Measurements from ENCODE around the gene ENPEP. TPM values are rescaled to one million over a fixed set of nuclear protein-coding genes. Genes with fewer than 3 reads are reported as not detected.
"Not testable (repeated sequence)": the region's sequence is repeated elsewhere in the genome, so short reads cannot be mapped to it uniquely, and the experiment has no call there.

The ENPEP gene
- total RNA-seq, 4 donors from 2014 or later = 7.5 to 30.3 (median 15.7) TPM

GRCh38 chr4:110540581-110540980 lies 64.6 kb downstream of the ENPEP start:
- no peak for DNase-seq (ENCODE audit: low spot score)
- TF ChIP-seq CTCF (IDR thresholded peaks at IDR 0.05) = no peak
- peak; percentile 44 for ATAC-seq (ENCODE audit: low FRiP score)

DNA sequence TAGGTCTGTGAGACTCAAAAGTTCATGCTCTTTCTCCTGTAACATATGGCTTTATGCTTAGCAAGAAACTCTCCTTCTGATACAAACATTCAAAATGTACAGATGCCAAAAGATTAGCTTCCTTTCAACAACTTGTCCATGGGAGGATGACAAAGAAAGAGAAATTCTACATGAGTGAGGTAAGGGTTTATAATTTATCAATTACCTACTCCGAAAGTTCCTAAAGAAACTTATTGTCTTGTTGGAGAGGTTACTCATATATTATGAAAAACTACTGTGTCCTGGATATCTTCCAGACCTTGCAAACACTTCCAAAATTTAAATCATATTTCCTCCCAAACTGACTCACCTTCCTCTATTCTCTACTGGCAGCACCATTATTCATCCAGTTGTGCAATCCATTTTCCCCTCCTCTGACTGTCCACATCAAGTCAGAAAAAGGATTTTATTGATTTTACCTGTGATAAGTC lies 65.1 kb downstream of the ENPEP start:
- TF ChIP-seq CTCF (IDR thresholded peaks at IDR 0.05) = no peak
- ATAC-seq (ENCODE audit: low FRiP score) = peak; percentile 76
- DNase-seq (ENCODE audit: low spot score) = no peak

DNA sequence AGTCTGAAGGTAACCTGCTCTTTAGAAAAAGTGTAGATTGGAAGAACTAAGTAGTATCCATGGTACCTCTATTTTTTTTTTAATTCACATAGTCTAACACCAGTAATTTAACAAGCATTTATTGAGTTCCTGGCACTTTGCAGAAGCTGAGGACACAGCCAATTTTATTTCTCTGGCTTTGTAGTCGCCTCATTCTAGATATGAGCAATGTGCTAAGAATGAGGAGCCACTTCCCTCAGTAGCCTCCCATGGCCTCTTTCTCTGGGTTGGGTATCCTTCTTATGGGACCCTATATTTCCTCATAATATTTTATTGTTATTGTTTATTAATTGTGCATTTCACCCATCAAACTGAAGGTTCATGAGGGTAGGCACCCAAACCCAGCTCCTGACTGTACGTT lies 67.6 kb downstream of the ENPEP start:
- ATAC-seq (ENCODE audit: low FRiP score) (no peak), DNase-seq (ENCODE audit: low spot score) (no peak)
- TF ChIP-seq CTCF (IDR thresholded peaks at IDR 0.05) = no peak

DNA sequence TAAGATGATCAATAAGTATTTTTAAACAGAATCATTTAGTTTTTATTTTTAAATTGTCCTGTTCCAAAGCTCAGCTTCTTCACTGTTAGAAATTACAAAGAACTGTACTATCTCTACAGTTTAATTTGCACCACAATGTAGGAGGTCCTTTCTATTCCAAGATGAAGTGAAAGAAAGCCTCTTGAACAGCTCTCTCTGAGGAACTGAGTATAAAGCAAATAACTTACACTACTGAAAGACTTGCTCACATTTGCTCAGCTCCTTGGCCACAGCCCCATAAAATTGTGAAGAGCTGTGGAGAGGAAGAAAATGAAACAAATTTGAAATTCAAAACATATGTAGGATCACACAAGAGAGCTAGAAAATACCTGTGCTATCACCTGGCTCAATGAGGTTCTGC lies 68.6 kb downstream of the ENPEP start:
- no peak for ATAC-seq (ENCODE audit: low FRiP score)

DNA sequence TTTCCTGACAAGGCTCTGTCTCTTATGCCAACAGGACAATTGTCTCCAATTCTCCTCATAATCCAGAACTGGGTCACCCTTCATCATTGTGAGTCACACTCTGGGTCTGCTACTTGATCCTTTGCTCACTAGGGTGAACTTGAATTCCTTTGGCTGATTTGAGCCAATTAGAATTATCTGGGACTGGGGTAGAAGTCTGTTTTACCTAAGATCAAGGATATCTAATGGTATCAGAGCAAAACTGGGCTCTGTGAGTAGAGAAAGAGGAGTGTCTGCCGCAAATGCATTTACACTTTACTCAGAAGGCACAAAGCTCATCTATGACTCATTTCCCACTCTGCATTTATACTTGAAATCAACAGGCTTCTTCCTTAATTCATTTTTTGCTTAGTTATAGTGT lies 74.3 kb downstream of the ENPEP start:
- no peak for DNase-seq (ENCODE audit: low spot score)
- ATAC-seq (ENCODE audit: low FRiP score) = no peak
- TF ChIP-seq CTCF (IDR thresholded peaks at IDR 0.05) = no peak

More for the DNA sequence above, 68.6 kb downstream of the ENPEP start:
- no peak for DNase-seq (ENCODE audit: low spot score)
- no peak for TF ChIP-seq CTCF (IDR thresholded peaks at IDR 0.05)

- no peak for ATAC-seq (ENCODE audit: low FRiP score)
- no peak for TF ChIP-seq CTCF (IDR thresholded peaks at IDR 0.05)
Observed at GRCh38 chr4:110553197-110553596, 77.2 kb downstream of the ENPEP start.

GRCh38 chr4:110567214-110567613 lies 91.3 kb downstream of the ENPEP start:
- ATAC-seq (ENCODE audit: low FRiP score) (no peak), DNase-seq (ENCODE audit: low spot score) (no peak)
- TF ChIP-seq CTCF (IDR thresholded peaks at IDR 0.05) = no peak

More at GRCh38 chr4:110553197-110553596, 77.2 kb downstream of the ENPEP start:
- no peak for DNase-seq (ENCODE audit: low spot score)

GRCh38 chr4:110576696-110577095 lies 100.7 kb downstream of the ENPEP start:
- ATAC-seq (ENCODE audit: low FRiP score); DNase-seq (ENCODE audit: low spot score): not testable (repeated sequence)
